HepG2 (cell line): Measurements from ENCODE around the gene DBNDD1.

Experiments
- CBFB ChIP-seq: sonication (generic); formaldehyde crosslinking; IDR thresholded peaks from 2 replicates; pipeline ENCODE4 v1.4.0; 2020; ENCODE audit warnings: missing genetic modification reagents
- ELF4 ChIP-seq: sonication (generic); formaldehyde crosslinking; IDR thresholded peaks from 2 replicates; pipeline ENCODE4 v1.5.0; 2020; ENCODE audit warnings: missing genetic modification reagents, mild to moderate bottlenecking, moderate library complexity, borderline replicate concordance
- EZH2 ChIP-seq: conservative IDR thresholded peaks from 2 replicates; pipeline ENCODE4 v1.6.1; 2012; ENCODE audit warnings: mild to moderate bottlenecking, low read depth, low read length, moderate library complexity
- HMG20A ChIP-seq: IDR thresholded peaks from 2 replicates; pipeline ENCODE4 v1.6.1; 2016; ENCODE audit warnings: borderline replicate concordance
- MXI1 ChIP-seq: IDR thresholded peaks from 3 replicates; pipeline ENCODE4 v1.6.1; 2012; ENCODE audit warnings: low read depth, low read length, inconsistent platforms, borderline replicate concordance
- POLR2A ChIP-seq, 2 experiments: IDR thresholded peaks; 2 replicates each; pipeline ENCODE4 v1.6.1; 2011; ENCODE audit warnings: low read depth in 2 of 2, low read length in 2 of 2, mild to moderate bottlenecking in 1 of 2, moderate library complexity in 1 of 2; ENCODE audit not compliant: insufficient read depth in 1 of 2
- SAFB2 ChIP-seq: sonication (generic); formaldehyde crosslinking; IDR thresholded peaks from 2 replicates; pipeline ENCODE4 v1.5.1; 2020; ENCODE audit warnings: missing genetic modification reagents, low read depth, mild to moderate bottlenecking, borderline replicate concordance
- SRSF9 ChIP-seq: fragments of 200-400 bp; formaldehyde crosslinking; IDR thresholded peaks from 2 replicates; pipeline ENCODE4 v1.6.1; 2018; ENCODE audit warnings: borderline replicate concordance, mild to moderate bottlenecking, low read depth, low read length; ENCODE audit not compliant: insufficient read depth, poor library complexity, severe bottlenecking
- TBP ChIP-seq: sonication (generic); formaldehyde crosslinking; IDR thresholded peaks from 2 replicates; pipeline ENCODE4 v1.5.0; 2020; ENCODE audit warnings: missing genetic modification reagents
- ZBTB8A ChIP-seq: sonication (generic); formaldehyde crosslinking; IDR thresholded peaks from 2 replicates; pipeline ENCODE4 v1.4.0; 2020; ENCODE audit warnings: mild to moderate bottlenecking, low read depth, missing genetic modification reagents, borderline replicate concordance
- ZNF160 ChIP-seq: sonication (generic); formaldehyde crosslinking; IDR thresholded peaks from 2 replicates; pipeline ENCODE4 v1.8.0; 2022; ENCODE audit warnings: mild to moderate bottlenecking, inconsistent platforms, missing genetic modification reagents
- ZNF343 ChIP-seq: sonication (generic); formaldehyde crosslinking; IDR thresholded peaks from 2 replicates; pipeline ENCODE4 v1.4.0; 2020; ENCODE audit warnings: mild to moderate bottlenecking, missing genetic modification reagents
- TF ChIP-seq, protein P1 (sequence below), 2 experiments: sonication (generic) in 1 of 2; formaldehyde crosslinking in 1 of 2; IDR thresholded peaks; 2 replicates each; pipeline versions ENCODE4 v1.4.0 to v1.6.1; 2018 to 2020; ENCODE audit warnings: missing genetic modification reagents in 2 of 2, borderline replicate concordance in 1 of 2, low read depth in 1 of 2, mild to moderate bottlenecking in 1 of 2, missing biosample characterization in 1 of 2
- TF ChIP-seq, protein P2 (sequence below): sonication (generic); formaldehyde crosslinking; IDR thresholded peaks from 2 replicates; pipeline ENCODE4 v1.5.0; 2020; ENCODE audit warnings: mild to moderate bottlenecking, missing genetic modification reagents, moderate library complexity

DNA sequence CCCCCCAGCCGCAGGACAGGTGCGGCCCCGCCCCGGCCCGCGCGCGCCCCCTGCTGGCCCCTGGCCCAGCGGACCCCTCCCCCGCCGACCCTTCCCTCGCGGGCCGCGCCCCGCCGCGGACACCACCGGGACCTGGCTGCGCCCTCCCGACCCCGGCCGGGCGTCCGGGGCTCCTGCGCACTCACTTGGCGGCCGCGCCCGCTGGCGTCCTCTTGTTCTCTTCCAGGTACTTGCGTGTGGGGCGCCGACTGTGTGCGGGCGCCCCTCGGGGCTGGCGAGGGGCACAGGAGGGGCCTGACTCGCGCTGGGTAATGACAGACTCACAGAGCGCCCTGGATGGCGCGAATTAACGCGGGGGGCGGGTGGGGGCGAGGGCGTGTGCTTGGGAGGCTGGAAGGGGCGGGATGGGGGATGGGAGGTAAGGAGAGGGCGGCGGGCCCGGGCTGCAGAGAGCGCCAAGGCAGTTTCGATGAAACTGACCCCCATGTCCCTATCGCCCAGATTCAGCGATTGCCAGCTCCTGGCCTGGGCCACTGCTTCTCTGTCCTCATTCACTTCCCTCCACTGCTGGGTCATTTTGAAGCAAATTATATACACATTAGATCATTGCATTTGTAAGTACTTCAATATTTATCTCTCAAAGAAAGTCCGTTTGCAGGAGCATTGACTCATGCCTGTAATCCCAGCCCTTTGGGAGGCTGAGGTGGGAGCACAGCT is 445 bp upstream of the DBNDD1 start:
- no peak for TF ChIP-seq TBP (CRISPR knock-in tag)
- TF ChIP-seq CBFB (CRISPR knock-in tag) = no peak
- no peak for TF ChIP-seq EZH2
- TF ChIP-seq ZBTB8A = no peak
- TF ChIP-seq HMG20A = no peak
- TF ChIP-seq ELF4 (CRISPR knock-in tag) = no peak
- no peak for TF ChIP-seq SRSF9
- peak in 1 of 2 experiments; percentile 49; a peak in 1 of 4 replicates for TF ChIP-seq POLR2A (IDR thresholded peaks at IDR 0.05; ENCODE audit: insufficient read depth in 1 of 2, low read depth in 2 of 2, low read length in 2 of 2)
- TF ChIP-seq SAFB2 (CRISPR knock-in tag) = no peak
- TF ChIP-seq, protein P1, sequence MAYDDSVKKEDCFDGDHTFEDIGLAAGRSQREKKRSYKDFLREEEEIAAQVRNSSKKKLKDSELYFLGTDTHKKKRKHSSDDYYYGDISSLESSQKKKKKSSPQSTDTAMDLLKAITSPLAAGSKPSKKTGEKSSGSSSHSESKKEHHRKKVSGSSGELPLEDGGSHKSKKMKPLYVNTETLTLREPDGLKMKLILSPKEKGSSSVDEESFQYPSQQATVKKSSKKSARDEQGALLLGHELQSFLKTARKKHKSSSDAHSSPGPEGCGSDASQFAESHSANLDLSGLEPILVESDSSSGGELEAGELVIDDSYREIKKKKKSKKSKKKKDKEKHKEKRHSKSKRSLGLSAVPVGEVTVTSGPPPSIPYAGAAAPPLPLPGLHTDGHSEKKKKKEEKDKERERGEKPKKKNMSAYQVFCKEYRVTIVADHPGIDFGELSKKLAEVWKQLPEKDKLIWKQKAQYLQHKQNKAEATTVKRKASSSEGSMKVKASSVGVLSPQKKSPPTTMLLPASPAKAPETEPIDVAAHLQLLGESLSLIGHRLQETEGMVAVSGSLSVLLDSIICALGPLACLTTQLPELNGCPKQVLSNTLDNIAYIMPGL (CRISPR knock-in tag; IDR thresholded peaks at IDR 0.05; ENCODE audit: borderline replicate concordance in 1 of 2, low read depth in 1 of 2) = peak in 1 of 2 experiments; percentile 40; a peak in 2 of 4 replicates
- peak; percentile 22; the same call in 1 of the 3 replicates for TF ChIP-seq MXI1
- TF ChIP-seq, protein P2, sequence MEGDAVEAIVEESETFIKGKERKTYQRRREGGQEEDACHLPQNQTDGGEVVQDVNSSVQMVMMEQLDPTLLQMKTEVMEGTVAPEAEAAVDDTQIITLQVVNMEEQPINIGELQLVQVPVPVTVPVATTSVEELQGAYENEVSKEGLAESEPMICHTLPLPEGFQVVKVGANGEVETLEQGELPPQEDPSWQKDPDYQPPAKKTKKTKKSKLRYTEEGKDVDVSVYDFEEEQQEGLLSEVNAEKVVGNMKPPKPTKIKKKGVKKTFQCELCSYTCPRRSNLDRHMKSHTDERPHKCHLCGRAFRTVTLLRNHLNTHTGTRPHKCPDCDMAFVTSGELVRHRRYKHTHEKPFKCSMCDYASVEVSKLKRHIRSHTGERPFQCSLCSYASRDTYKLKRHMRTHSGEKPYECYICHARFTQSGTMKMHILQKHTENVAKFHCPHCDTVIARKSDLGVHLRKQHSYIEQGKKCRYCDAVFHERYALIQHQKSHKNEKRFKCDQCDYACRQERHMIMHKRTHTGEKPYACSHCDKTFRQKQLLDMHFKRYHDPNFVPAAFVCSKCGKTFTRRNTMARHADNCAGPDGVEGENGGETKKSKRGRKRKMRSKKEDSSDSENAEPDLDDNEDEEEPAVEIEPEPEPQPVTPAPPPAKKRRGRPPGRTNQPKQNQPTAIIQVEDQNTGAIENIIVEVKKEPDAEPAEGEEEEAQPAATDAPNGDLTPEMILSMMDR (CRISPR knock-in tag) = peak; percentile 47; the same call in 1 of the 2 replicates
- TF ChIP-seq ZNF160 = no peak
- TF ChIP-seq ZNF343 (CRISPR knock-in tag) = no peak
